ENCODE measurements around the gene SEMA6B. TPM values are rescaled to one million over a fixed set of nuclear protein-coding genes. Genes with fewer than 3 reads are reported as not detected.

Gene SEMA6B
- polyA plus RNA-seq, 2 donors: 1.1 to 2.0 TPM

GRCh38 chr19:4576016-4576933 lies 16.8 kb upstream of the SEMA6B start:
- no peaks in the 10 kb centered on the region for H3K36me3 ChIP-seq (ENCODE audit: control insufficient read depth in 2 of 2, insufficient read depth in 2 of 2, low read length in 1 of 2)
- no peaks in the 10 kb centered on the region for H3K9me3 ChIP-seq (ENCODE audit: control insufficient read depth in 2 of 2, insufficient read depth in 1 of 2, low read depth in 1 of 2, low read length in 1 of 2)
- no peak overlapping the region for H3K4me3 ChIP-seq (ENCODE audit: low read depth in 1 of 2, low read length in 2 of 2)
- peaks cover 3 to 12% of the 10 kb centered on the region in 2 donors for H3K27me3 ChIP-seq (ENCODE audit: control insufficient read depth in 1 of 2, insufficient read depth in 2 of 2, low read length in 2 of 2)
- no peak overlapping the region for H3K27ac ChIP-seq (ENCODE audit: low read depth in 2 of 2, low read length in 1 of 2)
- WGBS, 2 donors: 49 to 51% methylated on average over 17 of the region's 17 CpGs
- H3K4me1 ChIP-seq (ENCODE audit: control insufficient read depth in 2 of 2, insufficient read depth in 2 of 2, low read length in 1 of 2): no peaks in the 10 kb centered on the region

DNA sequence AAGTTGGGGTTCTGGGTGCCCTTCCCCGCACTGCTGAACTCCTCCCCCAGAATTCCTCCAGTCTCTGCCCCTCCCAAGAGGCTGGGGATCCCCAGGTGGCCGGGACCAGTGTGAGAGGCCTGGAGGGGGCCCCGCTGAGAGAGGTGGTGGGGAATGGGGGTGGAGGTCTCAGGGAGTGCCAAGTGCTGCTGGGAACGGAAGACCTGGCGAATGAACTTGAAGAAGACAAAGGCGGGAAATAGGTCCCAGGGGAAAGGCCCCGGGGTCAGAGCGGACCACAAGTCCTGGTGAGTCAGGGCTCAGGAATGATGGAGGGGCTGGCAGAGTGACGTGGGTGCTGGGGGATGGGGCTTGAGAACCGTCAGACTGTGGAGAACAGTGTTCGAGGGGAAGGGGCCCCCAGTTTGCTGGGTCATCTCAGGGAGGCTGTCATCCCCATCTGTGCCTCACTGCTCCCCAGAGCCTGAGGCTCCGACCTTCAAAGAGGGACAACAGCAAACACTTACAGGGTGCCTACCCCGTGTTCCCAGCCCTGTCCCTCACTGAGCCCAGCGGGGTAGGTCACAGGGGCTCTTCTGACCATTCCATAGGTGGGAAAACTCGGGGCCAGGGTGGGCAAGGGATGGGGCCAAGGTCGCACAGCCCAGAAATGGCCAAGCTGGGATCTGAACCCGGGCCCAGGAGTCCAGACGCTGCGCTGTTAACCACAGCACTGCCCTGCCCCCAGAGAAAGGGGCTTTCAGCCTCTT lies 16.0 kb upstream of the SEMA6B start:
- no peaks in the 10 kb centered on the region for H3K9me3 ChIP-seq (ENCODE audit: control insufficient read depth in 2 of 2, insufficient read depth in 1 of 2, low read depth in 1 of 2, low read length in 1 of 2)
- no peaks in the 10 kb centered on the region for H3K36me3 ChIP-seq (ENCODE audit: control insufficient read depth in 2 of 2, insufficient read depth in 2 of 2, low read length in 1 of 2)
- no peaks in the 10 kb centered on the region for H3K4me1 ChIP-seq (ENCODE audit: control insufficient read depth in 2 of 2, insufficient read depth in 2 of 2, low read length in 1 of 2)
- 17 to 28% methylated on average over 19 of the region's 19 CpGs for WGBS, 2 donors
- no peak overlapping the region for H3K4me3 ChIP-seq (ENCODE audit: low read depth in 1 of 2, low read length in 2 of 2)
- no peak overlapping the region for H3K27ac ChIP-seq (ENCODE audit: low read depth in 2 of 2, low read length in 1 of 2)
- peaks cover 3 to 9% of the 10 kb centered on the region in 2 donors for H3K27me3 ChIP-seq (ENCODE audit: control insufficient read depth in 1 of 2, insufficient read depth in 2 of 2, low read length in 2 of 2)

GRCh38 chr19:4573682-4574081 lies 14.2 kb upstream of the SEMA6B start:
- WGBS, 2 donors: 77 to 79% methylated on average over 6 of the region's 6 CpGs
- no peaks in the 10 kb centered on the region for H3K27me3 ChIP-seq (ENCODE audit: control insufficient read depth in 1 of 2, insufficient read depth in 2 of 2, low read length in 2 of 2)
- H3K4me3 ChIP-seq (ENCODE audit: low read depth in 1 of 2, low read length in 2 of 2): no peak overlapping the region
- H3K9me3 ChIP-seq (ENCODE audit: control insufficient read depth in 2 of 2, insufficient read depth in 1 of 2, low read depth in 1 of 2, low read length in 1 of 2): no peaks in the 10 kb centered on the region
- no peaks in the 10 kb centered on the region for H3K36me3 ChIP-seq (ENCODE audit: control insufficient read depth in 2 of 2, insufficient read depth in 2 of 2, low read length in 1 of 2)
- H3K4me1 ChIP-seq (ENCODE audit: control insufficient read depth in 2 of 2, insufficient read depth in 2 of 2, low read length in 1 of 2): no peaks in the 10 kb centered on the region
- H3K27ac ChIP-seq (ENCODE audit: low read depth in 2 of 2, low read length in 1 of 2): no peak overlapping the region

DNA sequence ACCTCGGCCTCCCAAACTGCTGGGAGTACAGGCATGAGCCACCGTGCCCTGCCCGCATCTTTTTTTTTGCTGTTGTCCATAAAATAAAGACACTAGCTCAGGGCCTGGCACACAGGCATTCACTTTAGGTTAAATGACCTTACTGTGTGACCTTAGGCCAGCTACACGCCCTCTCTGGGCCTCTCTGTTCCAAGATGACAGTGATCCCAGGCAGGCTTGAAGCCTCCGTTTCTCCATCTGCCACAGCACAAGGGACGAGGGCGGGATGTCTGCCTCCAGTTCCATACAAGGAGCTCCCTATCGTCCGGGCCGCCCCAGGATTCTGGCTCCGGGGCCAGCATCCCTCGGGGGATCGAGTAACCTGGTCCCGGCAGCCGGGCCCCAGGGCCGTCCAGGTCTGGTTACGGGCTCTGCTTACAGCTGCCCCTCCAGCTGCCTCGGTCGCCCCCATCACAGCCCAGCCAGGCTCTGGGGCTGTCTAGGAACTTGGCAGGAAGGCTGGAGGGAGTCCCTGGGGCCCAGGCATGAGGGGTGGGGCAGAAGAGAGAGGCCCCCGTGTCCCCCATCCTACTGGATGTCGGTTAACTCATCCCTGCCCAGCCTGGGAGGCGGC lies 11.9 kb upstream of the SEMA6B start:
- Histone ChIP-seq H3K27me3 (ENCODE audit: control insufficient read depth in 1 of 2, insufficient read depth in 2 of 2, low read length in 2 of 2) (no peaks in the 10 kb centered on the region), H3K36me3 (ENCODE audit: control insufficient read depth in 2 of 2, insufficient read depth in 2 of 2, low read length in 1 of 2) (no peaks in the 10 kb centered on the region), H3K27ac (ENCODE audit: low read depth in 2 of 2, low read length in 1 of 2) (no peak overlapping the region)

DNA sequence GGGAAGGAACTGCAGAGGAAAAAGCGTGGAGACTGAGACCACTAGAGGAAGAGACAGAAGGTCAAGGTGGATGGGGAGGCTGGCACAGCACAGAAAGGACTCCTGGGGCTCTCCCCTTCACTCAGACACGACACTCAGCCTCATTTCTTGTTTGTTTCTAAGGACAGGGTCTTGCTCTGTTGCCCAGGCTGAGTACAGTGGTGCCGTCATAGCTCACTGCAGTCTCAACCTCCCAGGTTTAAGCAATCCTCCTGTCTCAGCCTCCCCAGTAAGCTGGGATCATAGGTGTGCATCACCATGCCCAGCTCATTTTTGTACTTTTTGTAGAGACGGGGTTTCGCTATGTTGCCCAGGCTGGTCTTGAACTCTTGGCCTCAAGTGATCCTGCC lies 11.4 kb upstream of the SEMA6B start:
- Histone ChIP-seq H3K4me1 (ENCODE audit: control insufficient read depth in 2 of 2, insufficient read depth in 2 of 2, low read length in 1 of 2) (peaks cover 0 to 3% of the 10 kb centered on the region in 2 donors), H3K9me3 (ENCODE audit: control insufficient read depth in 2 of 2, insufficient read depth in 1 of 2, low read depth in 1 of 2, low read length in 1 of 2) (no peaks in the 10 kb centered on the region), H3K27ac (ENCODE audit: low read depth in 2 of 2, low read length in 1 of 2) (no peak overlapping the region), H3K27me3 (ENCODE audit: control insufficient read depth in 1 of 2, insufficient read depth in 2 of 2, low read length in 2 of 2) (no peaks in the 10 kb centered on the region), H3K36me3 (ENCODE audit: control insufficient read depth in 2 of 2, insufficient read depth in 2 of 2, low read length in 1 of 2) (no peaks in the 10 kb centered on the region), H3K4me3 (ENCODE audit: low read depth in 1 of 2, low read length in 2 of 2) (no peak overlapping the region)
- WGBS, 2 donors: 85 to 87% methylated on average over 5 of the region's 5 CpGs

More for the DNA sequence above, 11.9 kb upstream of the SEMA6B start:
- Histone ChIP-seq H3K4me1 (ENCODE audit: control insufficient read depth in 2 of 2, insufficient read depth in 2 of 2, low read length in 1 of 2) (peaks cover 0 to 3% of the 10 kb centered on the region in 2 donors), H3K4me3 (ENCODE audit: low read depth in 1 of 2, low read length in 2 of 2) (no peak overlapping the region), H3K9me3 (ENCODE audit: control insufficient read depth in 2 of 2, insufficient read depth in 1 of 2, low read depth in 1 of 2, low read length in 1 of 2) (no peaks in the 10 kb centered on the region)
- WGBS, 2 donors: 51 to 53% methylated on average over 22 of the region's 22 CpGs

GRCh38 chr19:4570402-4570801 lies 10.9 kb upstream of the SEMA6B start:
- H3K27me3 ChIP-seq (ENCODE audit: control insufficient read depth in 1 of 2, insufficient read depth in 2 of 2, low read length in 2 of 2): no peaks in the 10 kb centered on the region
- no peaks in the 10 kb centered on the region for H3K9me3 ChIP-seq (ENCODE audit: control insufficient read depth in 2 of 2, insufficient read depth in 1 of 2, low read depth in 1 of 2, low read length in 1 of 2)
- H3K4me3 ChIP-seq (ENCODE audit: low read depth in 1 of 2, low read length in 2 of 2): no peak overlapping the region
- H3K36me3 ChIP-seq (ENCODE audit: control insufficient read depth in 2 of 2, insufficient read depth in 2 of 2, low read length in 1 of 2): no peaks in the 10 kb centered on the region
- peaks cover 0 to 3% of the 10 kb centered on the region in 2 donors for H3K4me1 ChIP-seq (ENCODE audit: control insufficient read depth in 2 of 2, insufficient read depth in 2 of 2, low read length in 1 of 2)
- no peak overlapping the region for H3K27ac ChIP-seq (ENCODE audit: low read depth in 2 of 2, low read length in 1 of 2)
- WGBS, 2 donors: 77 to 88% methylated on average over 11 of the region's 11 CpGs

DNA sequence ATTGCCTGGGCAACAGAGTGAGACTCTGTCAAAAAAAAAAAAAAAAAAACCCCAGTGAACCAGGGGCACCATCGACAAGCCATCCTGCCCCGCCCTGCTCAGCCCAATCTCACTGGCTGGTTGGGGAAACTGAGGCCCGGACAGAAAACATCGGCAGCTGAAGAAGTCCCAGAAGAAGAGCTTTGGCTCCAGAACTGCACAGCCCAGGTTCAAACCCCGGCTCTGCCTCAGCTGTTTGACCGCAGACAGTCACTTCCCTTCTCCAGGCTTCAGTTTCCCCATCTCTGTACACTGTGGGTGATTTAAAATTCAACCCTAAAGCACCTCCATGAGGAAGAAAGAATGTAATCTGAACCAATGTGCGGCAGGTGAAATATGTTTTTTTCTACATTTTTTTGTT lies 9.4 kb upstream of the SEMA6B start:
- H3K4me3 ChIP-seq (ENCODE audit: low read depth in 1 of 2, low read length in 2 of 2): no peak overlapping the region
- H3K36me3 ChIP-seq (ENCODE audit: control insufficient read depth in 2 of 2, insufficient read depth in 2 of 2, low read length in 1 of 2): no peaks in the 10 kb centered on the region
- H3K27me3 ChIP-seq (ENCODE audit: control insufficient read depth in 1 of 2, insufficient read depth in 2 of 2, low read length in 2 of 2): no peaks in the 10 kb centered on the region
- peaks cover 0 to 3% of the 10 kb centered on the region in 2 donors for H3K4me1 ChIP-seq (ENCODE audit: control insufficient read depth in 2 of 2, insufficient read depth in 2 of 2, low read length in 1 of 2)
- WGBS, 2 donors: 77 to 80% methylated on average over 7 of the region's 7 CpGs
- H3K9me3 ChIP-seq (ENCODE audit: control insufficient read depth in 2 of 2, insufficient read depth in 1 of 2, low read depth in 1 of 2, low read length in 1 of 2): no peaks in the 10 kb centered on the region
- no peak overlapping the region for H3K27ac ChIP-seq (ENCODE audit: low read depth in 2 of 2, low read length in 1 of 2)

DNA sequence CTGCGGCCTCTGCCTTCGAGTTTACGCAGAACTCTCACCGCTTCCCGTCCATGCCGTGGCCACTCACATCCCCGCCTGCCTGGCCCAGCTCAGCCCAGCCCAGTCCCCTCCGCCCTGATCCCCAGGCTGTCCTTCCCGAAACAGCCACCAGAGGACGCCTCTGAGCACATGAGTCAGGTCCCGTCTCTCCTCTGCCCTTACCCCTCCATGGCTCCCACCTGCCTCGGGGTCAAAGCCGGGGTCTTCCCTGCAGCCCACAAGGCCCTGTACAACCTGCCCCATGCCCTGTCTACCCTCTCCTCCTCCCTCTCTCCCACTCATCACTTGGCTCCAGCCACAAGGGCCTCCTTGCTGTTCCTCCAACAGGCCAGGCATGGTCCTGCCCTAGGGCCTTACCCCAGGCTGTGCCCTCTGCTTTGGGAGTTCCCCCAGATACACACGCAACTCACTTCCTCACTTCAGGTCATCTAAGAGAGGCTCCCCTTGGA lies 8.1 kb upstream of the SEMA6B start:
- Histone ChIP-seq H3K4me3 (ENCODE audit: low read depth in 1 of 2, low read length in 2 of 2) (no peak overlapping the region), H3K9me3 (ENCODE audit: control insufficient read depth in 2 of 2, insufficient read depth in 1 of 2, low read depth in 1 of 2, low read length in 1 of 2) (no peaks in the 10 kb centered on the region), H3K4me1 (ENCODE audit: control insufficient read depth in 2 of 2, insufficient read depth in 2 of 2, low read length in 1 of 2) (peaks cover 0 to 3% of the 10 kb centered on the region in 2 donors), H3K36me3 (ENCODE audit: control insufficient read depth in 2 of 2, insufficient read depth in 2 of 2, low read length in 1 of 2) (no peaks in the 10 kb centered on the region), H3K27me3 (ENCODE audit: control insufficient read depth in 1 of 2, insufficient read depth in 2 of 2, low read length in 2 of 2) (no peaks in the 10 kb centered on the region), H3K27ac (ENCODE audit: low read depth in 2 of 2, low read length in 1 of 2) (no peak overlapping the region)
- WGBS, 2 donors: 45 to 58% methylated on average over 14 of the region's 14 CpGs

DNA sequence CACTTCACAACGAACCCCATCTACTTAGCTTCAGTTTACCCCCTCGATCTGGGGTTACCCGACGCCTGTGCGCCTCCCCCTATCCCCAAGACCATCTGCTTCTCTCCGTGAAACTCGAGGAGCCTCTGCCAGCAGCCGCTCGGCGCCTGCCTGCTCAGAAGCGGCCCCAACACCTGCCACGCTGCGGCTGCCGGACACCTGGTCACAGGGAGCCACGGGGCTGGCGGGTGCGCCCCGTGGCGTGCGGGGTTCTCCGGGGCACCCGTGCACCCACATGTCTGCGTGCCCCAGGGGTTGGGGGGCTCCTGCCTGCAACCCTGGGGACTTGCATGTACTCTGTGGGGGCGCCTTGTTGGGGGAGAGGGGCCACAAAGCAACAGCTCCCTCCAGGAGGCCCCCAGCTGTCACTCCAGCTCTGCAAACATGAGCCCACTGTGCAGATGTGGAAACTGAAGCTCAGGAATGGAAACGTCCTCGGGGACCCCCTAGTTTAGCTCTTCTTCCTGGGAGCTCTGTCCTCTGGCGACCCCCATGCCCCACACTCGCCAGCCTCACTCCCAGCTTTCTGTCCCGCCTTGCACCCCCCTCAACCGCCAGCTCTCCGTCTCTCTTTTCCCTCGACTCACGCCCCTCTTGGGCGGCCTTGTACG lies 7.0 kb upstream of the SEMA6B start:
- H3K27ac ChIP-seq (ENCODE audit: low read depth in 2 of 2, low read length in 1 of 2): no peak overlapping the region
- H3K36me3 ChIP-seq (ENCODE audit: control insufficient read depth in 2 of 2, insufficient read depth in 2 of 2, low read length in 1 of 2): no peaks in the 10 kb centered on the region
- peaks cover 0 to 3% of the 10 kb centered on the region in 2 donors for H3K4me1 ChIP-seq (ENCODE audit: control insufficient read depth in 2 of 2, insufficient read depth in 2 of 2, low read length in 1 of 2)
- no peaks in the 10 kb centered on the region for H3K27me3 ChIP-seq (ENCODE audit: control insufficient read depth in 1 of 2, insufficient read depth in 2 of 2, low read length in 2 of 2)
- H3K9me3 ChIP-seq (ENCODE audit: control insufficient read depth in 2 of 2, insufficient read depth in 1 of 2, low read depth in 1 of 2, low read length in 1 of 2): no peaks in the 10 kb centered on the region
- WGBS, 2 donors: 86% methylated on average over 35 of the region's 35 CpGs
- no peak overlapping the region for H3K4me3 ChIP-seq (ENCODE audit: low read depth in 1 of 2, low read length in 2 of 2)

All from esophagus (tissue), 2 donors.